NCI-H146 (cell line): Measurements from ENCODE around the gene FOXI3.
"Not testable (repeated sequence)": the region's sequence is repeated elsewhere in the genome, so short reads cannot be mapped to it uniquely, and the experiment has no call there.

Experiments
- DNase-seq: peaks from one replicate; lab custom pipeline; 2025; lab: John Stamatoyannopoulos, UW

Gene FOXI3

DNA sequence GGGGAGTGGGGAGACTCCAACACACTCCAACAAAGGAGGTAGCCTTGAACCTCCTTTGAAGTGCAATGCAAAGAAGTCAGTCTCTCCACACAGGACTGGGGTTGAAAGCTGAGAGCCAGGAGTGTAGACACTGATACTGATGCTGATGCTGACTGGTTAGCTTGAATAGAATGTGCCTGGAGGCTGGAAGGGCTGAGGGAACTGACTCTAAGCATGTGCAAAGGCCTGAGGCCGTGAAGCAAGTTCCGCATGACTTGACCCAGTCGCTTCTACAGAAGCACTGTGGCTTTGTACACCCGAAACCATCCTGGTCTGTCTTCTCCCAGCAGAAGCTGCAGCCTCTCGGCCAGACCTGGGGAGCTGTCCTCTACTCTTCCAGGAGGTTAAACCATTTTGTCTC, 10.4 kb downstream of the FOXI3 start:
- no peak for DNase-seq

DNA sequence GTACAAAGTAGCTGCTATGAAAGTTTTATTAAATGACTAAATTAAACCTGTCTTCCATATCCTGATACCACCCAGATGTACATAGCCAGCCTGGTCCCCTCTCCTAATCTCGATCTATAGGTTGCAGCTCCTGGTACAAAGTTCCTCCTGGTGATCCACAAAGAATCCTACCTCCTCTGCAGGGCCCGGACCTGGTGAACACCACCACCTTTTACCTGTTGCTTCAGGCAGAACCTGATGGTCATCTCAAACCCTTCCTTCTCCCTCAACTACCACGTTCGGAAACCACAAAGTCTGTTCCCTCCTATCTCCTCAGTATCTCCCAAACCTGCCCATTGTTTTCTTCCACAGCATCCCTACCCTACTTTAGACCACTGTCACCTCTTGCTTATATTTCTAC, 15.5 kb downstream of the FOXI3 start:
- DNase-seq, result no peak

DNA sequence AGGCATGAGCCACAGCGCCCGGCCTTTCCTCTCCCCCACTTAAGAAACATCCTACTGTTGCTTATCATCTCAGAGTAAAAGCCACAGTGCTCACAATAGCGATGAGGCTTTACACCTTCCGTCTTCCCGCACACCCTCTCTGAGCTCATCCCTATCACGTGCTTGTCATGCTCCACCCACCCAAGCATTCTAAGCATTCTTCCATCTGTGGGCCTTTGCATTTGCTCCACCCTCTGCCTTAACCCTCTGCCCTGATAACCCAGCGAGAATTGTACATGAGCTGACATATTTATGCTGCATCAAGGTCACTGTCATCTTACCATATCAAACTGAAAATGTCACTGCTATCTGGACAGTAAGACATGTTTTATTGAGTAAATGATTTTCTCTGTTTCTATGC, 22.6 kb downstream of the FOXI3 start:
- DNase-seq, result no peak

GRCh38 chr2:88423733-88424132, 28.8 kb downstream of the FOXI3 start:
- DNase-seq, result no peak

GRCh38 chr2:88419051-88419450, 33.4 kb downstream of the FOXI3 start:
- DNase-seq, result not testable (repeated sequence)

DNA sequence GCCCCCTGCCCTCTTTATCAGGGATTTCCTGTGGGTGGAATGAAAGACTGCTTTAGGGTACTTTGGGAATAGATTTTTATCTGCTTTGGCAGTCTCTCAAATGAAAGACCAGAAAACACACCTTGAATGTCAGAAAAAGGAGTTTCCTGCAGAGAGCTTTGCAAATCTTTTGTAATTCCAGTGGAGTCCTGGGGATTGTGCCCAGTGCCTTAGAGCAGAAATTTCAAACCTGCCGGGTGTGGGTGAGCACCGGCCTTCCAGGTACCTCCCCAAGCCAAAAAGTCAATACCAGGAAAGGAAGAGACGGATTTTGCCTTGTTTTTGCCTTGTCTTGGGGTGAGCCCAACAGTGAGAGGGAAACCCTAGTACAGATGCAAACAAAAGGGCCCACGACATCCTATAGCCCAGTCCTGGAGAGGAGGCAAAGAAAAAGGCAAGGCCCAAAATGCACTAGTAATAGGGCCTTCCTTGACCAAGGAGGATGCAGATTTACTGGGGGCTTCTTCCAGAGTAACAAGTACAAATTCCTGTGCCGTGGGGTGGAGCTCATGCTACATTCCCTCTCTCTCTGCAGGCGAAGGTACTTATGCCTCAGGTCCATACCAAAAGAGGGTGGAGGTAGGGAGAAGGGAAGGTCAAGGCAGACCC, 36.4 kb downstream of the FOXI3 start:
- DNase-seq, result no peak

DNA sequence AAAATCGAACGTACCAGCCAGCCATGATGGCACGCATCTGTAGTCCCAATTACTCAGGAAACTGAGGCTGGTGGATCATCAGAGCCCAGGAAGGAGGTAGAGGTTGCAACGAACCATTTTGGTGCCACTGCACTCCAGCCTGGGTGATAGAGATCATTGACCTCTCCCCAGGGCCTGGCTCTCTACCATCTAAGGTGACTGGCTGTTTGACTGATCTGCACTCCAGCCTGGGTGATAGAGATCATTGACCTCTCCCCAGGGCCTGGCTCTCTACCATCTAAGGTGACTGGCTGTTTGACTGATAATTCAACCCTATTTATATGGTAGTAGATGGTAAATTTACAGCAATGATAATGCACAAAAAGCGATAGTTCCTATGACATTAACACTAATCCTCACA, 43.6 kb downstream of the FOXI3 start:
- DNase-seq, result not testable (repeated sequence)

- DNase-seq, result no peak
Measured at GRCh38 chr2:88400037-88400767, 52.3 kb downstream of the FOXI3 start.

DNA sequence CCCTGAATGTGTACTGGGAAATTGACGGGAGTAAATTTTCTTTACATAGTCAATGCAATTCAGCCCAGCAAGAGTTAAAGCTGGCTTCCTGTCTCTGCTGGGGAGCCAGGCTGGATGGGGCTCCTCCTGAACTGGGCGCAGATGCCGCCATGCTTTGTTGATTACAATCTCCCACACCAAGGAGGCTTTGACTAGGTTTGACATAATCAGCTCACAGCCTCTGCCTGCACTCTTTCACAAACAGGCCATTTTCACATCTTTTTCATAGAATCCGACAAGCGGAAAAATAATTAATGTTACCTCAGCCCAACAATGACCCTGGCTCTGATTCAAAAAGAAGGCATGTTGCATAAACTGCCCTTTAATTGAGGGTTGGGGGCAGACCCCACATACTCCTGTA, 54.3 kb downstream of the FOXI3 start:
- DNase-seq, result no peak
